WTC11 (cell line): ENCODE data around the gene KLHL30. TPM values are rescaled to one million over a fixed set of nuclear protein-coding genes. Genes with fewer than 3 reads are reported as not detected.

Experiments
- ATAC-seq: fragments of 200-7000 bp; cut with Tn5 transposase; 2 replicates; pipeline ENCODE4 v1.10.0; 2021; ENCODE audit warnings: mild to moderate bottlenecking, moderate library complexity
- CTCF ChIA-PET: fragments of 300-600 bp; sonication (Branson Sonifier 250); formaldehyde crosslinking; loops from one replicate; lab custom pipeline; 2021; ENCODE audit warnings: antibody characterized with exemption; lab: Charles Lee
- POLR2A ChIA-PET: fragments of 350-600 bp; sonication (Branson Sonifier 250); formaldehyde crosslinking; loops from one replicate; lab custom pipeline; 2021; ENCODE audit warnings: antibody characterized with exemption; lab: Charles Lee
- DNase-seq: peaks from one replicate; pipeline ENCODE4 v3.0.0; 2021; ENCODE audit warnings: low spot score
- H3K27ac Mint-ChIP-seq: 2 replicates; pipeline ENCODE4 v1.8.0; 2021; ENCODE audit warnings: mixed read lengths
- H3K27me3 Mint-ChIP-seq: 2 replicates; pipeline ENCODE4 v1.8.0; 2021; ENCODE audit warnings: low read depth, mild to moderate bottlenecking, moderate library complexity, mixed read lengths
- H3K36me3 Mint-ChIP-seq: 2 replicates; pipeline ENCODE4 v1.8.0; 2021; ENCODE audit warnings: mixed read lengths
- H3K4me1 Mint-ChIP-seq: 2 replicates; pipeline ENCODE4 v1.8.0; 2022; ENCODE audit warnings: mixed read lengths
- H3K4me3 Mint-ChIP-seq: 2 replicates; pipeline ENCODE4 v1.8.0; 2021; ENCODE audit warnings: mild to moderate bottlenecking, moderate library complexity, mixed read lengths
- H3K9me3 Mint-ChIP-seq: 2 replicates; pipeline ENCODE4 v1.8.0; 2021; ENCODE audit warnings: mixed read lengths
- AR ChIP-seq: fragments of 250-450 bp; sonication (Bioruptor Pico); IDR thresholded peaks from 2 replicates; pipeline ENCODE4 v1.9.0; 2021; ENCODE audit warnings: mild to moderate bottlenecking
- ATF3 ChIP-seq: sonication (generic); formaldehyde crosslinking; conservative IDR thresholded peaks from 2 replicates; pipeline ENCODE4 v1.8.1; 2022; ENCODE audit warnings: mild to moderate bottlenecking, missing genetic modification reagents
- ERG ChIP-seq: fragments of 250-450 bp; sonication (Bioruptor Pico); IDR thresholded peaks from 2 replicates; pipeline ENCODE4 v1.8.0; 2021; ENCODE audit warnings: mild to moderate bottlenecking
- FOXP1 ChIP-seq: sonication (generic); formaldehyde crosslinking; IDR thresholded peaks from 2 replicates; pipeline ENCODE4 v1.8.0; 2022; ENCODE audit warnings: missing genetic modification reagents, mild to moderate bottlenecking, moderate library complexity, borderline replicate concordance
- GABPB1 ChIP-seq: sonication (generic); formaldehyde crosslinking; IDR thresholded peaks from 2 replicates; pipeline ENCODE4 v1.8.1; 2023; ENCODE audit warnings: mild to moderate bottlenecking, missing genetic modification reagents
- GRHL2 ChIP-seq: fragments of 250-450 bp; sonication (Bioruptor Pico); IDR thresholded peaks from 2 replicates; pipeline ENCODE4 v1.8.0; 2022; ENCODE audit warnings: mild to moderate bottlenecking, moderate library complexity; ENCODE audit not compliant: insufficient replicate concordance, severe bottlenecking
- GTF2I ChIP-seq: fragments of 250-450 bp; sonication (Bioruptor Pico); conservative IDR thresholded peaks from 2 replicates; pipeline ENCODE4 v1.4.0; 2021; ENCODE audit warnings: mild to moderate bottlenecking
- NFE2L1 ChIP-seq: sonication (generic); formaldehyde crosslinking; IDR thresholded peaks from 2 replicates; pipeline ENCODE4 v1.8.1; 2023; ENCODE audit warnings: missing genetic modification reagents
- PRDM15 ChIP-seq: sonication (generic); formaldehyde crosslinking; IDR thresholded peaks from 2 replicates; pipeline ENCODE4 v1.8.0; 2022; ENCODE audit warnings: missing genetic modification reagents
- SOX15 ChIP-seq: fragments of 250-450 bp; sonication (Bioruptor Pico); IDR thresholded peaks from 2 replicates; pipeline ENCODE4 v1.9.0; 2021; ENCODE audit warnings: mild to moderate bottlenecking
- TEAD1 ChIP-seq: sonication (generic); formaldehyde crosslinking; IDR thresholded peaks from 2 replicates; pipeline ENCODE4 v1.8.0; 2022; ENCODE audit warnings: mild to moderate bottlenecking, missing genetic modification reagents
- TEAD4 ChIP-seq: sonication (generic); formaldehyde crosslinking; IDR thresholded peaks from 2 replicates; pipeline ENCODE4 v1.8.0; 2022; ENCODE audit warnings: mild to moderate bottlenecking, missing genetic modification reagents
- TP53 ChIP-seq: sonication (generic); formaldehyde crosslinking; IDR thresholded peaks from 2 replicates; pipeline ENCODE4 v1.8.1; 2023; ENCODE audit warnings: mild to moderate bottlenecking, missing genetic modification reagents
- ZNF232 ChIP-seq: sonication (generic); formaldehyde crosslinking; IDR thresholded peaks from 2 replicates; pipeline ENCODE4 v1.8.0; 2022; ENCODE audit warnings: mild to moderate bottlenecking, missing genetic modification reagents
- ZNF263 ChIP-seq: sonication (generic); formaldehyde crosslinking; IDR thresholded peaks from 2 replicates; pipeline ENCODE4 v1.8.1; 2022; ENCODE audit warnings: low read depth, mild to moderate bottlenecking, moderate library complexity, missing genetic modification reagents
- ZNF281 ChIP-seq: sonication (generic); formaldehyde crosslinking; IDR thresholded peaks from 2 replicates; pipeline ENCODE4 v1.8.0; 2023; ENCODE audit warnings: mild to moderate bottlenecking, missing genetic modification reagents
- ZNF317 ChIP-seq: sonication (generic); formaldehyde crosslinking; IDR thresholded peaks from 2 replicates; pipeline ENCODE4 v1.8.1; 2023; ENCODE audit warnings: low read depth, mild to moderate bottlenecking, moderate library complexity, missing genetic modification reagents, borderline replicate concordance
- ZNF423 ChIP-seq: fragments of 250-450 bp; sonication (Bioruptor Pico); IDR thresholded peaks from 2 replicates; pipeline ENCODE4 v2.1.2; 2022; ENCODE audit warnings: mild to moderate bottlenecking, moderate library complexity
- ZNF532 ChIP-seq: fragments of 250-450 bp; sonication (Bioruptor Pico); IDR thresholded peaks from 2 replicates; pipeline ENCODE4 v1.9.0; 2021; ENCODE audit warnings: mild to moderate bottlenecking, borderline replicate concordance
- total RNA-seq: library from RNA; stranded (reverse); gene quantifications from 3 replicates; pipeline ENCODE4 v1.2.3, GENCODE V29; 2021

The KLHL30 gene
- total RNA-seq, 1 experiment from 2014 or later = not detected

- TF ChIP-seq ZNF423 (CRISPR knock-in tag) (no peak), TEAD1 (CRISPR knock-in tag) (no peak), TEAD4 (CRISPR knock-in tag) (no peak), ZNF232 (no peak), FOXP1 (CRISPR knock-in tag) (no peak), ZNF281 (CRISPR knock-in tag) (no peak)
These were observed 15.9 kb upstream of the KLHL30 start (continued) for GRCh38 chr2:238122287-238123217.

- DNase-seq = no peak
- no peak for ATAC-seq
- Mint-ChIP-seq H3K4me3 (no peak overlapping the region), H3K36me3 (no peaks in the 10 kb centered on the region), H3K27me3 (no peaks in the 10 kb centered on the region), H3K4me1 (no peaks in the 10 kb centered on the region), H3K9me3 (no peaks in the 10 kb centered on the region), H3K27ac (no peak overlapping the region)
- POLR2A ChIA-PET = no interaction called here
- CTCF ChIA-PET = interaction anchor here (1.0 kb wide), 1 partner anchor 136 kb away, joined by 3 read pairs; no protein-coding TSS in a partner anchor
- no peak for TF ChIP-seq TP53 (CRISPR knock-in tag)
- no peak for TF ChIP-seq GTF2I (CRISPR knock-in tag)
- no peak for TF ChIP-seq ATF3 (CRISPR knock-in tag)
- TF ChIP-seq ERG = no peak
- TF ChIP-seq AR (CRISPR knock-in tag) = no peak
- TF ChIP-seq NFE2L1 (CRISPR knock-in tag) = no peak
- no peak for TF ChIP-seq SOX15 (CRISPR knock-in tag)
- TF ChIP-seq ZNF263 (CRISPR knock-in tag) = no peak
- no peak for TF ChIP-seq PRDM15 (CRISPR knock-in tag)
- no peak for TF ChIP-seq GABPB1
- TF ChIP-seq ZNF532 (CRISPR knock-in tag) = no peak
- TF ChIP-seq GRHL2 = no peak
- no peak for TF ChIP-seq ZNF317
- TF ChIP-seq TEAD1 (CRISPR knock-in tag) = no peak
These were observed 15.1 kb upstream of the KLHL30 start for GRCh38 chr2:238123218-238123971.
